Measurements from ENCODE around the gene PSMD9.

GRCh38 chr12:121845701-121846100 lies 42.9 kb upstream of the PSMD9 start:
- TF ChIP-seq CTCF (conservative IDR thresholded peaks at IDR 0.05; ENCODE audit: low read length) = no peak
- no peak for TF ChIP-seq EZH2phosphoT487 (IDR thresholded peaks at IDR 0.05; ENCODE audit: borderline replicate concordance, low read depth, low read length)
